Measurements from ENCODE around the gene BICC1. TPM values are rescaled to one million over a fixed set of nuclear protein-coding genes. Genes with fewer than 3 reads are reported as not detected.
A peak's percentile ranks its signal among the peaks of the same experiment; 100 is the strongest.

BICC1 gene
- total RNA-seq, 2 donors from 2014 or later, result 35.3 to 42.0 TPM

DNA sequence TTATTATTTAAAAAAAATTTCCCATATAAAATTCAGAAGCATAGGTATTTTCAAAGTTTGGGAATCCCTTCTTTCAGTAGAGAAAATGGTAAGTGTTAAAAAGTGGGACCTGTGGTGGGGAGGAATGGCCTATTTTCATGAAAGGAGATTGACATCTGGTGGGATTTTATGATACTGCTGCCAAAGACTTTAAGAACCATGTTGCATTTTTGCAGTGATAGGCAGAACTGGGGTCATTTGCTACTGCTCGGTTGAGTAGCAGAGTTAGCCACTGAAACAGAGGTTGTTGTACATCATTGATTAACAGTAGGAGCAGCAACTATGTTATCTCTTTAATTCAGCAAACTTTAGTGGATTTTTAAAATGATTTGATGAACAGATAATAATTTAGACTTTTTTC is 4.4 kb downstream of the BICC1 start:
- peak overlapping the region; percentile 2 to 87 (median 78) for H3K27ac ChIP-seq
- H3K36me3 ChIP-seq (replicated peaks in 1 of 2; ENCODE audit: insufficient read depth in 1 of 2, low read depth in 2 of 2), result no peaks in the 10 kb centered on the region
- no peak overlapping the region for H3K4me3 ChIP-seq
- H3K27me3 ChIP-seq, result no peaks in the 10 kb centered on the region
- DNase-seq, result no peak
- intact Hi-C loops (cut with DNase I), result no loop called here
- no peaks in the 10 kb centered on the region for H3K9me3 ChIP-seq
- ATAC-seq, result no peak
- 25 to 35% methylated on average over 1 of the region's 1 CpG for WGBS, 2 donors
- H3K4me1 ChIP-seq, result peaks cover 8% of the 10 kb centered on the region
- no peak for TF ChIP-seq POLR2A (IDR thresholded peaks at IDR 0.05)
- TF ChIP-seq, protein P1, sequence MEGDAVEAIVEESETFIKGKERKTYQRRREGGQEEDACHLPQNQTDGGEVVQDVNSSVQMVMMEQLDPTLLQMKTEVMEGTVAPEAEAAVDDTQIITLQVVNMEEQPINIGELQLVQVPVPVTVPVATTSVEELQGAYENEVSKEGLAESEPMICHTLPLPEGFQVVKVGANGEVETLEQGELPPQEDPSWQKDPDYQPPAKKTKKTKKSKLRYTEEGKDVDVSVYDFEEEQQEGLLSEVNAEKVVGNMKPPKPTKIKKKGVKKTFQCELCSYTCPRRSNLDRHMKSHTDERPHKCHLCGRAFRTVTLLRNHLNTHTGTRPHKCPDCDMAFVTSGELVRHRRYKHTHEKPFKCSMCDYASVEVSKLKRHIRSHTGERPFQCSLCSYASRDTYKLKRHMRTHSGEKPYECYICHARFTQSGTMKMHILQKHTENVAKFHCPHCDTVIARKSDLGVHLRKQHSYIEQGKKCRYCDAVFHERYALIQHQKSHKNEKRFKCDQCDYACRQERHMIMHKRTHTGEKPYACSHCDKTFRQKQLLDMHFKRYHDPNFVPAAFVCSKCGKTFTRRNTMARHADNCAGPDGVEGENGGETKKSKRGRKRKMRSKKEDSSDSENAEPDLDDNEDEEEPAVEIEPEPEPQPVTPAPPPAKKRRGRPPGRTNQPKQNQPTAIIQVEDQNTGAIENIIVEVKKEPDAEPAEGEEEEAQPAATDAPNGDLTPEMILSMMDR (IDR thresholded peaks at IDR 0.05), result no peak

DNA sequence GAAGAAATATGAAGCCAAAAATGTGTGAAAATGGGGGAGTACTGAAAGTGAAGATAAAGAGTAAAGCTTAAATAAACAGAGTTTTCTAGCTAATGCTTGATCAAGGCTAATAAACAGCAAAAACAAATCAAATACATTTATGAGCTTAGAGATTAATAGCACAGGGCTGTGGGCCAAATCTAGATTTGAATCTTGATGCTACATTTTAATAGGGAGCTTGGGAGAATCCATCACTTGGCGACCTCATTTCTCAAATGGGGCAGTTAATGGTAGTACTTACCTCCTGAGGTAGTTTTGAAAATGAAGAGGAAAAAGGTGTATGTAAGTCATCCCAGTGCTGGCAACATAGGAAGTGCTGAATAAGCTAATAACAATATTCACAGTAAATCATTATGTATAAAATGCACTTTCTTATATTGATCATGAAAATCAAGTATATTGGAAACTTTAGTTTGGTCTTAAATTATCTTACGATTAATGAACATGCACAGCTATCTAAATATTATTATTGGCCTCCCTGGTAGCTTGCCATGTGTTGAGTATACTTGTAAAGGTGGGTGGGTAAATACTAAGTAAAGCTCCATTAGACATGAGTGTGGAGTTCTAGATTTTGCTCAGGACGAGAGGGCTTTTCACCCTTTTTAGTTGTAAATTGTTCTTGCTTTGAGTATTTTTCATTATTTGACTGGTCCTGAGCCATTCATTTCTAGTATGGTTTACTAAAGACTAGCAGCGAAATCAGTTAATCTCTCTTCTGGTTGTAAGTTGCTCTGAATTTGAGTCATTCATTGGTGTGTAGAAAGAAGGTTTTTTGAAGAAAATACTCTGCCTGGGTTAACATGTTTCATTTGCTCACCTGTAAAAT is 5.1 kb downstream of the BICC1 start:
- no peaks in the 10 kb centered on the region for H3K36me3 ChIP-seq (replicated peaks in 1 of 2; ENCODE audit: insufficient read depth in 1 of 2, low read depth in 2 of 2)
- peak overlapping the region; percentile 2 to 87 (median 78) for H3K27ac ChIP-seq
- ATAC-seq (no peak), DNase-seq (no peak)
- WGBS, 2 donors, result 39 to 45% methylated on average over 4 of the region's 4 CpGs
- no peaks in the 10 kb centered on the region for H3K9me3 ChIP-seq
- no peaks in the 10 kb centered on the region for H3K27me3 ChIP-seq
- intact Hi-C loops (cut with DNase I), result no loop called here
- TF ChIP-seq POLR2A (IDR thresholded peaks at IDR 0.05), result no peak
- no peak overlapping the region for H3K4me3 ChIP-seq
- peaks cover 8% of the 10 kb centered on the region for H3K4me1 ChIP-seq

DNA sequence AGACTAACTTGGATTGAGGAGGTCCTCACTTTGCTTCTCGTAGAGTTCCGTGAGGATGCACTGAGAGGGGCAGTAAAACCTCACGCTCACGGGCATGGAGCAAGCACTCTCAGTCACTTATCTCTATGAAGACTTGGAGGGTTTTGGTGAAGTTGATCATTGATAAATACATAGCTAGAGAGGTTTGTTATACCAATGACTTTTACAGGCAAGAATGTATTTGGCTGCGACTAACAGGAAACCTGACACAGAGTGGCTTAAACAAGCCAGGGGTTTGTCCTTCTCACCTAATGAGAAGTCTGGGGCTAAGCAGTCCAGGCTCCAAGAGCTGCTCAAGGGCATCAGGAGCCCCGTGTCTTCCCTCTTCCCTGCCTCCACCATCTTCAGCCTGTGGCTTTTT is 6.1 kb downstream of the BICC1 start:
- H3K27ac ChIP-seq, result peak overlapping the region; percentile 42 to 87 (median 78)
- H3K9me3 ChIP-seq, result no peaks in the 10 kb centered on the region
- peak in 3 of 4 donors; percentile 18 to 39 (median 27) for DNase-seq
- H3K36me3 ChIP-seq (replicated peaks in 1 of 2; ENCODE audit: insufficient read depth in 1 of 2, low read depth in 2 of 2), result no peaks in the 10 kb centered on the region
- no peak overlapping the region for H3K4me3 ChIP-seq
- peak; percentile 22 to 62 (median 43) for TF ChIP-seq POLR2A (IDR thresholded peaks at IDR 0.05)
- TF ChIP-seq, protein P1 (IDR thresholded peaks at IDR 0.05), result no peak
- intact Hi-C loops (cut with DNase I), result no loop called here
- peak; percentile 72 for ATAC-seq
- H3K4me1 ChIP-seq, result no peaks in the 10 kb centered on the region
- no peaks in the 10 kb centered on the region for H3K27me3 ChIP-seq
- 34 to 42% methylated on average over 6 of the region's 6 CpGs for WGBS, 2 donors

DNA sequence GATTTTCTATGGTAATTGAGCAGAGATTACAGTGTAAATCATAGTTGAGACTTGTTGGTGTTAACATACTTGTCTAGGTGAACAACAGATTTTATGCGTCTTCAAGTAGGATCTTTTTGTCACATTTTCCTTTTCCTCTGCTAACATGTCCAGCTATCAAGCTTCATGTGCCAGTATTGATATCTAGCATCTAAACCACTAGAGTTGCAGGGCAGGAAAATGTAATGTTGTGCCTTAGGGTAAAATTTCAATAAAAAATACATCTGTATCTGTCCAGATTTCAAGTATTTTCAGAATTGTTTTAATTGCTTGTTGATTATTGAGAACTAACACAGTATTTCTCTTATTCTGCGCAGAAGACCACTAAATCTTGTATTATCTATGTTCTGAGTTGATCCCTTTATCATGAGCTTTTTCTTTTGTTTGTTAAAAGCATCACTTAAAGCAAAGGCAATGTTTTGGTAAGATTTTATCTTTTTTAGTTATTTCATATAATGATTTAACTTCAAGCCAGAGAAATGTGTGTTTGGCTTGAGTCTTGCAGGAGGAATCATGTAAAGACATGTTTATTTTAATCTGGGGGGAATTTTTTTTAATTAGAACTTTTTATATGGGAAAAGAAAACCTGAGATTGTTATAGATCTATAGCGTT is 16.5 kb downstream of the BICC1 start:
- H3K27ac ChIP-seq, result no peak overlapping the region
- H3K4me3 ChIP-seq, result no peak overlapping the region
- DNase-seq (no peak), ATAC-seq (no peak)
- no peak for TF ChIP-seq POLR2A (IDR thresholded peaks at IDR 0.05)
- TF ChIP-seq, protein P1 (IDR thresholded peaks at IDR 0.05), result no peak
- H3K4me1 ChIP-seq, result no peaks in the 10 kb centered on the region
- H3K27me3 ChIP-seq, result no peaks in the 10 kb centered on the region
- H3K36me3 ChIP-seq (replicated peaks in 1 of 2; ENCODE audit: insufficient read depth in 1 of 2, low read depth in 2 of 2), result no peaks in the 10 kb centered on the region
- 52 to 58% methylated on average over 3 of the region's 3 CpGs for WGBS, 2 donors
- H3K9me3 ChIP-seq, result peaks cover 0 to 7% (median 0%) of the 10 kb centered on the region in 3 donors
- intact Hi-C loops (cut with DNase I), result no loop called here

DNA sequence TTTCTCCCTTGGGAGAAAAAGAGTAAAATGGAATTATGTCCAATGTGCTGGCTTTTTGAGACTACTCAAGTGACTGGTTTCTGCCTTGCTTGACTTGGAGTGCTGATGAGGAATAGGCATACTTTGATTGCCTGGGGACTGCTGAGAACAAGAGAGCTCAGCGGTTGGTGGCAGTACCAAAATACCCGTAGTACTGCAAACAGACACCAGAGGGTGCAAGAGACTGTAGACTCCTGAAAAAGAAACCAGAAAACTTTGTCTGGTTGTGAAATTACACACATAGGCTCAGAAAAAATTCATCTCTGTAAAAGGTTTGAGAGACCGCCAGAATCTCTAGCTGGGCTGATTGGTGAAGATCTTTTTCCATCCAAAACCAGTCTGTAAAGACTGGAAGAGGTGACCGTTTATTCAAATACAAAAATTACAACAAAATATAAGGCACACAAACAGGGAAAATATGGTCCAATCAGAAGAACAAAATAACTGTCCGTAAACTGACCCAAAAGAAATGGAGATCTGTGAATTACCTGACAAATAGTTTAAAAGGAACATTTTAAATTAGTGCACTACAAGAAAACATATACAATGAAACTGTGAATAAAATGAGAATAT is 18.5 kb downstream of the BICC1 start:
- Histone ChIP-seq H3K36me3 (replicated peaks in 1 of 2; ENCODE audit: insufficient read depth in 1 of 2, low read depth in 2 of 2) (no peaks in the 10 kb centered on the region), H3K27me3 (no peaks in the 10 kb centered on the region), H3K4me1 (no peaks in the 10 kb centered on the region), H3K27ac (no peak overlapping the region), H3K9me3 (peaks cover 0 to 7% (median 0%) of the 10 kb centered on the region in 3 donors), H3K4me3 (no peak overlapping the region)
- intact Hi-C loops (cut with DNase I), result no loop called here
- WGBS, 2 donors, result 33 to 40% methylated on average over 5 of the region's 5 CpGs
- DNase-seq (peak; percentile 64 to 73 (median 70)), ATAC-seq (peak; percentile 75)
- TF ChIP-seq, protein P1 (IDR thresholded peaks at IDR 0.05), result peak; percentile 41 to 77 (median 69)
- no peak for TF ChIP-seq POLR2A (IDR thresholded peaks at IDR 0.05)
